WTC11 (cell line): ENCODE measurements around the gene PLXND1. TPM values are rescaled to one million over a fixed set of nuclear protein-coding genes. Genes with fewer than 3 reads are reported as not detected.

ENCODE experiments used
- ATAC-seq: fragments of 200-7000 bp; cut with Tn5 transposase; 2 replicates; pipeline ENCODE4 v1.10.0; 2021; ENCODE audit warnings: mild to moderate bottlenecking, moderate library complexity
- CTCF ChIA-PET: fragments of 300-600 bp; sonication (Branson Sonifier 250); formaldehyde crosslinking; loops from one replicate; lab custom pipeline; 2021; ENCODE audit warnings: antibody characterized with exemption; lab: Charles Lee
- POLR2A ChIA-PET: fragments of 350-600 bp; sonication (Branson Sonifier 250); formaldehyde crosslinking; loops from one replicate; lab custom pipeline; 2021; ENCODE audit warnings: antibody characterized with exemption; lab: Charles Lee
- DNase-seq: peaks from one replicate; pipeline ENCODE4 v3.0.0; 2021; ENCODE audit warnings: low spot score
- H3K27ac Mint-ChIP-seq: 2 replicates; pipeline ENCODE4 v1.8.0; 2021; ENCODE audit warnings: mixed read lengths
- H3K27me3 Mint-ChIP-seq: 2 replicates; pipeline ENCODE4 v1.8.0; 2021; ENCODE audit warnings: low read depth, mild to moderate bottlenecking, moderate library complexity, mixed read lengths
- H3K36me3 Mint-ChIP-seq: 2 replicates; pipeline ENCODE4 v1.8.0; 2021; ENCODE audit warnings: mixed read lengths
- H3K4me1 Mint-ChIP-seq: 2 replicates; pipeline ENCODE4 v1.8.0; 2022; ENCODE audit warnings: mixed read lengths
- H3K4me3 Mint-ChIP-seq: 2 replicates; pipeline ENCODE4 v1.8.0; 2021; ENCODE audit warnings: mild to moderate bottlenecking, moderate library complexity, mixed read lengths
- H3K9me3 Mint-ChIP-seq: 2 replicates; pipeline ENCODE4 v1.8.0; 2021; ENCODE audit warnings: mixed read lengths
- ATF1 ChIP-seq: sonication (generic); formaldehyde crosslinking; IDR thresholded peaks from 2 replicates; pipeline ENCODE4 v1.8.1; 2023; ENCODE audit warnings: mild to moderate bottlenecking, moderate library complexity, missing genetic modification reagents
- CREB1 ChIP-seq: sonication (generic); formaldehyde crosslinking; IDR thresholded peaks from 2 replicates; pipeline ENCODE4 v1.8.0; 2023; ENCODE audit warnings: mild to moderate bottlenecking, missing genetic modification reagents
- ETV6 ChIP-seq: sonication (generic); formaldehyde crosslinking; IDR thresholded peaks from 2 replicates; pipeline ENCODE4 v1.8.1; 2022; ENCODE audit warnings: mild to moderate bottlenecking, missing genetic modification reagents
- RORB ChIP-seq: fragments of 250-450 bp; sonication (Bioruptor Pico); IDR thresholded peaks from 2 replicates; pipeline ENCODE4 v1.9.0; 2021; ENCODE audit warnings: mild to moderate bottlenecking
- SMAD3 ChIP-seq: sonication (generic); formaldehyde crosslinking; IDR thresholded peaks from 2 replicates; pipeline ENCODE4 v1.8.0; 2022; ENCODE audit warnings: missing genetic modification reagents, mild to moderate bottlenecking, borderline replicate concordance
- TEAD1 ChIP-seq: sonication (generic); formaldehyde crosslinking; IDR thresholded peaks from 2 replicates; pipeline ENCODE4 v1.8.0; 2022; ENCODE audit warnings: mild to moderate bottlenecking, missing genetic modification reagents
- ZNF232 ChIP-seq: sonication (generic); formaldehyde crosslinking; IDR thresholded peaks from 2 replicates; pipeline ENCODE4 v1.8.0; 2022; ENCODE audit warnings: mild to moderate bottlenecking, missing genetic modification reagents
- ZNF317 ChIP-seq: sonication (generic); formaldehyde crosslinking; IDR thresholded peaks from 2 replicates; pipeline ENCODE4 v1.8.1; 2023; ENCODE audit warnings: low read depth, mild to moderate bottlenecking, moderate library complexity, missing genetic modification reagents, borderline replicate concordance
- ZNF423 ChIP-seq: fragments of 250-450 bp; sonication (Bioruptor Pico); IDR thresholded peaks from 2 replicates; pipeline ENCODE4 v2.1.2; 2022; ENCODE audit warnings: mild to moderate bottlenecking, moderate library complexity
- total RNA-seq: library from RNA; stranded (reverse); gene quantifications from 3 replicates; pipeline ENCODE4 v1.2.3, GENCODE V29; 2021
- TF ChIP-seq, protein P1 (sequence below): sonication (generic); formaldehyde crosslinking; conservative IDR thresholded peaks from 2 replicates; pipeline ENCODE4 v1.8.1; 2023; ENCODE audit warnings: mild to moderate bottlenecking, low read depth, missing genetic modification reagents, moderate library complexity
- TF ChIP-seq, protein P2 (sequence below): fragments of 250-450 bp; sonication (Bioruptor Pico); IDR thresholded peaks from 2 replicates; pipeline ENCODE4 v1.9.0; 2021; ENCODE audit warnings: moderate library complexity, mild to moderate bottlenecking, inconsistent platforms, borderline replicate concordance
- TF ChIP-seq, protein P3 (sequence below): sonication (generic); formaldehyde crosslinking; IDR thresholded peaks from 2 replicates; pipeline ENCODE4 v1.8.1; 2023; ENCODE audit warnings: mild to moderate bottlenecking, missing genetic modification reagents, moderate library complexity
- TF ChIP-seq, protein P4 (sequence below): sonication (generic); formaldehyde crosslinking; IDR thresholded peaks from 2 replicates; pipeline ENCODE4 v1.8.1; 2023; ENCODE audit warnings: mild to moderate bottlenecking, missing genetic modification reagents
- TF ChIP-seq, protein P5 (sequence below): fragments of 200-600 bp; IDR thresholded peaks from 2 replicates; pipeline ENCODE4 v1.8.0; 2022; ENCODE audit warnings: antibody characterized with exemption
- TF ChIP-seq, protein P6 (sequence below): sonication (generic); formaldehyde crosslinking; IDR thresholded peaks from 2 replicates; pipeline ENCODE4 v1.8.1; 2022; ENCODE audit warnings: missing genetic modification reagents, borderline replicate concordance
- TF ChIP-seq, protein P7 (sequence below): sonication (generic); formaldehyde crosslinking; IDR thresholded peaks from 2 replicates; pipeline ENCODE4 v1.8.0; 2022; ENCODE audit warnings: mild to moderate bottlenecking, missing genetic modification reagents

PLXND1 gene
- total RNA-seq, 1 experiment from 2014 or later: 56.7 TPM

DNA sequence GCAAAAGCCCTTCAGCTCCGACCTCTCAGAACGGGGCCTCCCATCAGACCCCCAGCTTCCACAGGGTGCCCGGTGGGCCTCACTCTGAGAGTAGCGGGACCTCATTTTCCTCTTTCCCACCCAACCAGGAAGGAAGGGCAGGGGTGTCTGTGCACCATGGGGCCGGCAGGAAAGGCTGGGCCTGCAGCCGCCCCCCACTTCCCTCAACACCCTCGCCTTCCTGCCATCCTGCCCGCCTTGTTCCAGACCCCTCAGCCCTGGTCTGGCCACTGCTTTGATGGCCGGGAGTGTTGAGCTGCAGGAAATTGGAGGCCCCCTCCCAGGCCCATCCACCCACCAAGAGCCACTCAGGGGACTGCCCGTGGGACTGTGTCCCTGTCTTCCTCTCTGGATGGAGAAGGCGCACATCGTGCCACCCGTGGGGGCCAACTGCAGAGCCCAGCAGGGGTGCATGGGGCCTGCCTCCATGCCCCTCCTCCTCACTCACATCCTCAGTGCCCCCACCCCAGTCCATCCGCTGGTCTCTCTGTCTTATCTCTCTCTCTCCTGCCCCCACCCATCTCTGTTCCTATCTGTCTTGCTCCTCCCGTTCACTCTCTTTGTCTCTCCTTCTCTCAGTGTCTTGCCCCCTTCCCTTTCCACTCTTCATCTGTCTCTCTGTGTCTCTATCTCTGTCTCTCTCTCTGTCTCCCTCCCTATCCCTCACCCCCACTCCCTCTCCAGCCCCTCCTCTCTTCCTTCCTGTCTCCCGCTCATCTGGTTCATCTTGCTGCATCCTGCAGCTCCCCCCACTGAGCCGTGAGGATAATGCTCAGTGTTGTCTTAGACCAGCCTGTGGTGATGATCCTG, 1.8 kb upstream of the PLXND1 start:
- peak; percentile 23 for ATAC-seq
- peaks cover 58% of the 10 kb centered on the region for H3K4me1 Mint-ChIP-seq

DNA sequence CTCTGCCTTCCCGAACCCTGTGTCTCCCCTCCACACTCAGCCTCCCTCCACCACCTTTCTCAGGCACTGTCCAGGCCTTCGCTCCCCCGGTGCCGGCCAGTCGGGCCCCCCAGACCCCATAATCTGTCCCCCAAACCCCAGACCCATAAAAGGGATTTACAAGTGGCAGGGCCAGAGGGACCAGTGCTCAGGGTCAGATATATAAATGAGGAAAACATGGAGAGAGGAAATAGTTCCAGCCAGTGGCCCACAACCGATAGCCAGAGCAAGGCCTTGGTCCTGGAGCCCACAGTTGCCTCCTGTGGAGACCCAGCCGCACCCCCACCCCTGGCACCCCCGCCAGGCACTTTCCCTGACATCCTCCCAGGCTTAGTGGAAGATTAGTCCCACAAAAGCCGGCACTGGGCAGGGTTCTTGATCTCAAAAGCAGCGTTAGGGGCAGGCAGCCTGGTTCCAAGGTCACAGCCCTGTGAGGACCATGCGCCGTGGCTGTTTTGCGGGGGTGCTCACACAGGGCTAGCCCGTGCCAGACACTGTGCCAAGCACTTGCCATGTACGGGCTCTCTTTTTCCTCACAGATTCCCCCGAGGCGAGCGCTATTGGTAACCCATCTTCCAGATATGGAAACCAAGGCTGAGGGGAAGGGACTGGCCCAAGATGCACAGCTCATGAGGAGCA, 1.1 kb upstream of the PLXND1 start:
- peak overlapping the region; percentile 63; the same call in 1 of the 2 replicates for H3K27ac Mint-ChIP-seq
- H3K36me3 Mint-ChIP-seq: no peaks in the 10 kb centered on the region
- ChIA-PET POLR2A (interaction anchor here (0.6 kb wide), 1 partner anchor 44 kb away, joined by 6 read pairs; no protein-coding TSS in a partner anchor), CTCF (interaction anchor here (0.6 to 2.6 kb wide), 4 partner anchors 19 to 224 kb away, joined by 3 to 30 read pairs (median 9); no protein-coding TSS in a partner anchor)
- H3K4me3 Mint-ChIP-seq: peak overlapping the region; percentile 82
- H3K9me3 Mint-ChIP-seq: no peaks in the 10 kb centered on the region
- DNase-seq (no peak), ATAC-seq (no peak)
- peaks cover 61% of the 10 kb centered on the region for H3K4me1 Mint-ChIP-seq
- no peak for TF ChIP-seq ZNF317 (CRISPR knock-in tag)
- no peak for TF ChIP-seq ATF1 (CRISPR knock-in tag)
- no peak for TF ChIP-seq CREB1 (CRISPR knock-in tag)
- TF ChIP-seq, protein P1, sequence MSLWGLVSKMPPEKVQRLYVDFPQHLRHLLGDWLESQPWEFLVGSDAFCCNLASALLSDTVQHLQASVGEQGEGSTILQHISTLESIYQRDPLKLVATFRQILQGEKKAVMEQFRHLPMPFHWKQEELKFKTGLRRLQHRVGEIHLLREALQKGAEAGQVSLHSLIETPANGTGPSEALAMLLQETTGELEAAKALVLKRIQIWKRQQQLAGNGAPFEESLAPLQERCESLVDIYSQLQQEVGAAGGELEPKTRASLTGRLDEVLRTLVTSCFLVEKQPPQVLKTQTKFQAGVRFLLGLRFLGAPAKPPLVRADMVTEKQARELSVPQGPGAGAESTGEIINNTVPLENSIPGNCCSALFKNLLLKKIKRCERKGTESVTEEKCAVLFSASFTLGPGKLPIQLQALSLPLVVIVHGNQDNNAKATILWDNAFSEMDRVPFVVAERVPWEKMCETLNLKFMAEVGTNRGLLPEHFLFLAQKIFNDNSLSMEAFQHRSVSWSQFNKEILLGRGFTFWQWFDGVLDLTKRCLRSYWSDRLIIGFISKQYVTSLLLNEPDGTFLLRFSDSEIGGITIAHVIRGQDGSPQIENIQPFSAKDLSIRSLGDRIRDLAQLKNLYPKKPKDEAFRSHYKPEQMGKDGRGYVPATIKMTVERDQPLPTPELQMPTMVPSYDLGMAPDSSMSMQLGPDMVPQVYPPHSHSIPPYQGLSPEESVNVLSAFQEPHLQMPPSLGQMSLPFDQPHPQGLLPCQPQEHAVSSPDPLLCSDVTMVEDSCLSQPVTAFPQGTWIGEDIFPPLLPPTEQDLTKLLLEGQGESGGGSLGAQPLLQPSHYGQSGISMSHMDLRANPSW (CRISPR knock-in tag): no peak
- TF ChIP-seq, protein P2, sequence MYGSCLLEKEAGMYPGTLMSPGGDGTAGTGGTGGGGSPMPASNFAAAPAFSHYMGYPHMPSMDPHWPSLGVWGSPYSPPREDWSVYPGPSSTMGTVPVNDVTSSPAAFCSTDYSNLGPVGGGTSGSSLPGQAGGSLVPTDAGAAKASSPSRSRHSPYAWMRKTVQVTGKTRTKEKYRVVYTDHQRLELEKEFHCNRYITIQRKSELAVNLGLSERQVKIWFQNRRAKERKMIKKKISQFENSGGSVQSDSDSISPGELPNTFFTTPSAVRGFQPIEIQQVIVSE (CRISPR knock-in tag): no peak
- no peak for TF ChIP-seq TEAD1 (CRISPR knock-in tag)
- TF ChIP-seq RORB (CRISPR knock-in tag): no peak
- TF ChIP-seq ZNF232 (CRISPR knock-in tag): no peak
- peaks cover 39% of the 10 kb centered on the region for H3K27me3 Mint-ChIP-seq

More for the DNA sequence above, 1.8 kb upstream of the PLXND1 start:
- peak overlapping the region; percentile 82; the same call in 1 of the 2 replicates for H3K4me3 Mint-ChIP-seq
- H3K27ac Mint-ChIP-seq: no peak overlapping the region
- no peaks in the 10 kb centered on the region for H3K36me3 Mint-ChIP-seq
- peaks cover 38% of the 10 kb centered on the region for H3K27me3 Mint-ChIP-seq
- CTCF ChIA-PET: interaction anchor here (0.5 to 2.6 kb wide), 11 partner anchors 9 to 225 kb away, joined by 3 to 30 read pairs (median 5); no protein-coding TSS in a partner anchor
- POLR2A ChIA-PET: interaction anchor here (0.6 to 1.0 kb wide), 2 partner anchors 16 to 168 kb away, joined by 3 read pairs; partner anchors contain the start of genes IFT122 and MBD4
- H3K9me3 Mint-ChIP-seq: no peaks in the 10 kb centered on the region
- TF ChIP-seq, protein P3, sequence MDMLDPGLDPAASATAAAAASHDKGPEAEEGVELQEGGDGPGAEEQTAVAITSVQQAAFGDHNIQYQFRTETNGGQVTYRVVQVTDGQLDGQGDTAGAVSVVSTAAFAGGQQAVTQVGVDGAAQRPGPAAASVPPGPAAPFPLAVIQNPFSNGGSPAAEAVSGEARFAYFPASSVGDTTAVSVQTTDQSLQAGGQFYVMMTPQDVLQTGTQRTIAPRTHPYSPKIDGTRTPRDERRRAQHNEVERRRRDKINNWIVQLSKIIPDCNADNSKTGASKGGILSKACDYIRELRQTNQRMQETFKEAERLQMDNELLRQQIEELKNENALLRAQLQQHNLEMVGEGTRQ (CRISPR knock-in tag): 0 out of 2 replicates have a peak, but pooled peaks have one; percentile 14
- TF ChIP-seq SMAD3: no peak
- TF ChIP-seq, protein P4, sequence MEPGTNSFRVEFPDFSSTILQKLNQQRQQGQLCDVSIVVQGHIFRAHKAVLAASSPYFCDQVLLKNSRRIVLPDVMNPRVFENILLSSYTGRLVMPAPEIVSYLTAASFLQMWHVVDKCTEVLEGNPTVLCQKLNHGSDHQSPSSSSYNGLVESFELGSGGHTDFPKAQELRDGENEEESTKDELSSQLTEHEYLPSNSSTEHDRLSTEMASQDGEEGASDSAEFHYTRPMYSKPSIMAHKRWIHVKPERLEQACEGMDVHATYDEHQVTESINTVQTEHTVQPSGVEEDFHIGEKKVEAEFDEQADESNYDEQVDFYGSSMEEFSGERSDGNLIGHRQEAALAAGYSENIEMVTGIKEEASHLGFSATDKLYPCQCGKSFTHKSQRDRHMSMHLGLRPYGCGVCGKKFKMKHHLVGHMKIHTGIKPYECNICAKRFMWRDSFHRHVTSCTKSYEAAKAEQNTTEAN: no peak
- peak; percentile 76 for TF ChIP-seq ETV6
- TF ChIP-seq, protein P5, sequence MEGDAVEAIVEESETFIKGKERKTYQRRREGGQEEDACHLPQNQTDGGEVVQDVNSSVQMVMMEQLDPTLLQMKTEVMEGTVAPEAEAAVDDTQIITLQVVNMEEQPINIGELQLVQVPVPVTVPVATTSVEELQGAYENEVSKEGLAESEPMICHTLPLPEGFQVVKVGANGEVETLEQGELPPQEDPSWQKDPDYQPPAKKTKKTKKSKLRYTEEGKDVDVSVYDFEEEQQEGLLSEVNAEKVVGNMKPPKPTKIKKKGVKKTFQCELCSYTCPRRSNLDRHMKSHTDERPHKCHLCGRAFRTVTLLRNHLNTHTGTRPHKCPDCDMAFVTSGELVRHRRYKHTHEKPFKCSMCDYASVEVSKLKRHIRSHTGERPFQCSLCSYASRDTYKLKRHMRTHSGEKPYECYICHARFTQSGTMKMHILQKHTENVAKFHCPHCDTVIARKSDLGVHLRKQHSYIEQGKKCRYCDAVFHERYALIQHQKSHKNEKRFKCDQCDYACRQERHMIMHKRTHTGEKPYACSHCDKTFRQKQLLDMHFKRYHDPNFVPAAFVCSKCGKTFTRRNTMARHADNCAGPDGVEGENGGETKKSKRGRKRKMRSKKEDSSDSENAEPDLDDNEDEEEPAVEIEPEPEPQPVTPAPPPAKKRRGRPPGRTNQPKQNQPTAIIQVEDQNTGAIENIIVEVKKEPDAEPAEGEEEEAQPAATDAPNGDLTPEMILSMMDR: no peak
- TF ChIP-seq ZNF423 (CRISPR knock-in tag): no peak
- TF ChIP-seq ATF1 (CRISPR knock-in tag): no peak
- TF ChIP-seq, protein P6, sequence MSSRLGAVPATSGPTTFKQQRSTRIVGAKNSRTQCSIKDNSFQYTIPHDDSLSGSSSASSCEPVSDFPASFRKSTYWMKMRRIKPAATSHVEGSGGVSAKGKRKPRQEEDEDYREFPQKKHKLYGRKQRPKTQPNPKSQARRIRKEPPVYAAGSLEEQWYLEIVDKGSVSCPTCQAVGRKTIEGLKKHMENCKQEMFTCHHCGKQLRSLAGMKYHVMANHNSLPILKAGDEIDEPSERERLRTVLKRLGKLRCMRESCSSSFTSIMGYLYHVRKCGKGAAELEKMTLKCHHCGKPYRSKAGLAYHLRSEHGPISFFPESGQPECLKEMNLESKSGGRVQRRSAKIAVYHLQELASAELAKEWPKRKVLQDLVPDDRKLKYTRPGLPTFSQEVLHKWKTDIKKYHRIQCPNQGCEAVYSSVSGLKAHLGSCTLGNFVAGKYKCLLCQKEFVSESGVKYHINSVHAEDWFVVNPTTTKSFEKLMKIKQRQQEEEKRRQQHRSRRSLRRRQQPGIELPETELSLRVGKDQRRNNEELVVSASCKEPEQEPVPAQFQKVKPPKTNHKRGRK (CRISPR knock-in tag): no peak
- TF ChIP-seq, protein P7, sequence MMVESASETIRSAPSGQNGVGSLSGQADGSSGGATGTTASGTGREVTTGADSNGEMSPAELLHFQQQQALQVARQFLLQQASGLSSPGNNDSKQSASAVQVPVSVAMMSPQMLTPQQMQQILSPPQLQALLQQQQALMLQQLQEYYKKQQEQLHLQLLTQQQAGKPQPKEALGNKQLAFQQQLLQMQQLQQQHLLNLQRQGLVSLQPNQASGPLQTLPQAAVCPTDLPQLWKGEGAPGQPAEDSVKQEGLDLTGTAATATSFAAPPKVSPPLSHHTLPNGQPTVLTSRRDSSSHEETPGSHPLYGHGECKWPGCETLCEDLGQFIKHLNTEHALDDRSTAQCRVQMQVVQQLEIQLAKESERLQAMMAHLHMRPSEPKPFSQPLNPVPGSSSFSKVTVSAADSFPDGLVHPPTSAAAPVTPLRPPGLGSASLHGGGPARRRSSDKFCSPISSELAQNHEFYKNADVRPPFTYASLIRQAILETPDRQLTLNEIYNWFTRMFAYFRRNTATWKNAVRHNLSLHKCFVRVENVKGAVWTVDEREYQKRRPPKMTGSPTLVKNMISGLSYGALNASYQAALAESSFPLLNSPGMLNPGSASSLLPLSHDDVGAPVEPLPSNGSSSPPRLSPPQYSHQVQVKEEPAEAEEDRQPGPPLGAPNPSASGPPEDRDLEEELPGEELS (CRISPR knock-in tag): no peak
- peak; percentile 54 for DNase-seq
